H1 (cell line): ENCODE data around the gene NR3C1. TPM values are rescaled to one million over a fixed set of nuclear protein-coding genes. Genes with fewer than 3 reads are reported as not detected.

Experiments used
- EZH2 ChIP-seq: fragments of 200-600 bp; sonication (generic); IDR thresholded peaks from 2 replicates; pipeline ENCODE4 v1.7.1; 2012; ENCODE audit warnings: low read depth, mild to moderate bottlenecking, moderate library complexity, low read length, inconsistent platforms; ENCODE audit not compliant: severe bottlenecking
- HDAC6 ChIP-seq: IDR thresholded peaks from one replicate; pipeline ENCODE4 v1.7.1; 2012; ENCODE audit warnings: low read depth, mild to moderate bottlenecking, inconsistent platforms, low read length, moderate library complexity
- KDM1A ChIP-seq: fragments of 200-600, 300-600 bp; sonication (generic); IDR thresholded peaks from 2 replicates; pipeline ENCODE4 v1.7.1; 2016; ENCODE audit warnings: mild to moderate bottlenecking, low read length, borderline replicate concordance
- PHF8 ChIP-seq: fragments of 200-600 bp; sonication (generic); conservative IDR thresholded peaks from 2 replicates; pipeline ENCODE4 v1.7.1; 2012; ENCODE audit warnings: low read depth, mild to moderate bottlenecking, inconsistent platforms, low read length, moderate library complexity
- POLR2A ChIP-seq, 2 experiments: IDR thresholded peaks; 1 replicate in 1 of 2; 2 replicates in 1 of 2; pipeline ENCODE4 v1.6.1; 2011; ENCODE audit warnings: low read depth in 2 of 2, low read length in 2 of 2, mild to moderate bottlenecking in 2 of 2; ENCODE audit errors: control extremely low read depth in 1 of 2
- RNF2 ChIP-seq: fragments of 200-900, 300-1000 bp; sonication (generic); IDR thresholded peaks from 2 replicates; pipeline ENCODE4 v1.7.1; 2016; ENCODE audit warnings: borderline replicate concordance, low read depth, mild to moderate bottlenecking, antibody characterized with exemption, low read length; ENCODE audit not compliant: poor library complexity, severe bottlenecking; ENCODE audit errors: missing control alignments
- SIRT6 ChIP-seq: IDR thresholded peaks from one replicate; pipeline ENCODE4 v1.7.1; 2012; ENCODE audit warnings: low read length, inconsistent platforms
- polyA plus RNA-seq, 7 experiments: library from polyadenylated mRNA; depleted of rRNA in 3 of 7; stranded (reverse) in 5 of 7; unstranded in 2 of 7; fragments of >200 nt in 5 of 7; fragments of 200-250 nt in 2 of 7; gene quantifications; 1 replicate in 5 of 7; 2 replicates in 1 of 7; 4 replicates in 1 of 7; pipeline versions ENCODE4 v1.2.1 to v1.2.3, GENCODE V29; 2011 to 2013; ENCODE audit warnings: missing spikeins in 2 of 7, mixed read lengths in 2 of 7
- total RNA-seq: library from RNA; stranded (reverse); fragmentation: NEBNext Ultra II Directional; extraction: Animal tissue kit (Norgen Biotek cat#: 25700); gene quantifications from 2 replicates; pipeline ENCODE4 v1.2.1, GENCODE V29; 2021
- TF ChIP-seq, protein P1 (sequence below): IDR thresholded peaks from 2 replicates; pipeline ENCODE4 v1.6.1; 2012; ENCODE audit warnings: inconsistent platforms

The NR3C1 gene
- total and polyA plus RNA-seq, 2 of the 8 experiments (the other 6 are each of a cell fraction or from before 2014, with no cell fraction given), result 1.7 to 5.4 TPM

- no peak for TF ChIP-seq PHF8
- no peak for TF ChIP-seq HDAC6
- TF ChIP-seq EZH2, result no peak
- TF ChIP-seq, protein P1, sequence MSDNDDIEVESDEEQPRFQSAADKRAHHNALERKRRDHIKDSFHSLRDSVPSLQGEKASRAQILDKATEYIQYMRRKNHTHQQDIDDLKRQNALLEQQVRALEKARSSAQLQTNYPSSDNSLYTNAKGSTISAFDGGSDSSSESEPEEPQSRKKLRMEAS, result no peak
- no peak for TF ChIP-seq KDM1A
- no peak for TF ChIP-seq RNF2
- TF ChIP-seq POLR2A (IDR thresholded peaks at IDR 0.05; ENCODE audit: control extremely low read depth in 1 of 2, low read depth in 2 of 2, low read length in 2 of 2), result no peak
- no peak for TF ChIP-seq SIRT6
- TF ChIP-seq, all 59 proteins: peak for 0
These were observed 2.9 kb upstream of the NR3C1 start (continued) for GRCh38 chr5:143406408-143406807.
